Measurements from ENCODE around the gene WDR36. TPM values are rescaled to one million over a fixed set of nuclear protein-coding genes. Genes with fewer than 3 reads are reported as not detected.
A peak's percentile ranks its signal among the peaks of the same experiment; 100 is the strongest.

WDR36 gene
- total RNA-seq (2014; rRNA removed; shearing (Covaris generic)) = 56.8 and 61.1 TPM in 2 replicates
- 14.3 and 18.5 TPM in 2 replicates for polyA plus RNA-seq (2016; fragmentation: Nextera tagmentation; extraction: Ambion mirVana)
- long read RNA-seq, full-length matches to known transcripts = 6 of 24 reads
- long read RNA-seq, partial matches to known transcripts = 14 of 24 reads
- long read RNA-seq, other reads (novel, unspliced or antisense) = 4 of 24 reads

DNA sequence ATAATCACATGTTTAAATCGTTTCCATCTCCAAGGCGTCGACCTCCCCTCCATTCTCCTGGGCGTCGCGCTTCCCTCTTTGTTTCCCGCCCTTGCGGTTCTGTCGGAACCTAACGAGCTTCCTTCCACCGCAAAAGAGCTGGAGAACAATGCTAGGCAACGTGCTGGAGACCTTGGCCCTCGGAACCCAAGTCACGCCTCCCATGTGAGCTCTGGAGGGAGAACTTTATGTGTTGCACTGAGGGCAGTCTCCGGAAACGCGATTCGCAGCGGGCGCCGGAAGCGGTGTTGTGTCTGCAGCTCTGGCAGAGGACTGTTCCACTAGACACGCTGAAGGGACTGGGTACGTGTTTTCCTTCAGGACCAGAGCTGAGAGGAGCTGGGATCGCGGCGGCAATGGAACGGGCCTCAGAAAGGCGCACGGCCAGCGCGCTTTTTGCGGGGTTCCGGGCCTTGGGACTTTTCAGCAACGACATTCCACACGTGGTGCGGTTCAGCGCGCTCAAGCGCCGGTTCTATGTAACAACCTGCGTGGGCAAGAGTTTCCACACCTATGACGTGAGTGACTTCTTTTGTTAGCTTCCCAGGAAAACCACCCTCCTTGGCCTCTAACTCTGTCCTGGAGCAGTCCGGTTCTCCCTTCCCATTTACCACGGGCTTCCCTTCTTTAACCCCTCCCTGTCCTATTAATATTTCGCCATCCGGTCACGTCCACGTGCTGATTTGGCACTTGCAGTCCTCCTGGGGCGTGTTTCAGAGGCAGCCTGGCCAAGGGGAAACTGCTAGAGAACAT is at the start of gene WDR36:
WDR36 (plus strand) TSS at position 287 of the 792 bp plus-strand sequence; CDS start at position 396, 109 bp downstream.
- H3K27ac Mint-ChIP-seq = peak within 1 kb of the TSS; percentile 89

More for the DNA sequence above, at the start of gene WDR36:
- H3K36me3 Mint-ChIP-seq (ENCODE audit: low read depth) = peaks cover 37% of the 10 kb centered on the region; the same call in 2 of the 3 replicates
- H3K27ac ChIP-seq (ENCODE audit: low read depth) = no peak within 1 kb of the TSS; the same call in 1 of the 2 replicates
- H3K4me3 ChIP-seq = peak within 1 kb of the TSS; percentile 99
- H3K36me3 ChIP-seq (ENCODE audit: insufficient read depth) = peaks cover 14% of the 10 kb centered on the region
- H3K9me2 ChIP-seq (ENCODE audit: insufficient read depth) = peaks cover 9% of the 10 kb centered on the region
- H3K4me1 Mint-ChIP-seq = peaks cover 13% of the 10 kb centered on the region
- peaks cover 9% of the 10 kb centered on the region for H3K27me3 ChIP-seq (ENCODE audit: insufficient read depth)
- peak within 1 kb of the TSS; percentile 70 for H2AFZ ChIP-seq
- H3K27me3 Mint-ChIP-seq (ENCODE audit: insufficient read depth, low read depth, poor library complexity) = peaks cover 16% of the 10 kb centered on the region
- peaks cover 10% of the 10 kb centered on the region for H3K4me1 ChIP-seq (ENCODE audit: insufficient read depth)
- H3K4me2 ChIP-seq = peak within 1 kb of the TSS; percentile 95
- TF ChIP-seq ZNF331 (CRISPR knock-in tag; IDR thresholded peaks at IDR 0.05; ENCODE audit: low read depth) (no peak), CREB1 (CRISPR knock-in tag; IDR thresholded peaks at IDR 0.05; ENCODE audit: low read depth) (peak; percentile 86), NANOG (IDR thresholded peaks at IDR 0.05; ENCODE audit: borderline replicate concordance) (no peak), EZH2 (IDR thresholded peaks at IDR 0.05; ENCODE audit: low read depth, unreplicated experiment) (no peak), STAT1 (IDR thresholded peaks at IDR 0.05; ENCODE audit: unreplicated experiment) (no peak), POLR2AphosphoS5 (IDR thresholded peaks at IDR 0.05; ENCODE audit: low read depth) (peak; percentile 88), EZH2phosphoT487 (IDR thresholded peaks at IDR 0.05; ENCODE audit: unreplicated experiment) (no peak), JUNB (IDR thresholded peaks at IDR 0.05; ENCODE audit: unreplicated experiment) (no peak), ZNF114 (CRISPR knock-in tag; IDR thresholded peaks at IDR 0.05) (peak; percentile 96)
- TF ChIP-seq, protein P1, sequence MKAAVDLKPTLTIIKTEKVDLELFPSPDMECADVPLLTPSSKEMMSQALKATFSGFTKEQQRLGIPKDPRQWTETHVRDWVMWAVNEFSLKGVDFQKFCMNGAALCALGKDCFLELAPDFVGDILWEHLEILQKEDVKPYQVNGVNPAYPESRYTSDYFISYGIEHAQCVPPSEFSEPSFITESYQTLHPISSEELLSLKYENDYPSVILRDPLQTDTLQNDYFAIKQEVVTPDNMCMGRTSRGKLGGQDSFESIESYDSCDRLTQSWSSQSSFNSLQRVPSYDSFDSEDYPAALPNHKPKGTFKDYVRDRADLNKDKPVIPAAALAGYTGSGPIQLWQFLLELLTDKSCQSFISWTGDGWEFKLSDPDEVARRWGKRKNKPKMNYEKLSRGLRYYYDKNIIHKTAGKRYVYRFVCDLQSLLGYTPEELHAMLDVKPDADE (IDR thresholded peaks at IDR 0.05) = peak; percentile 67
- TF ChIP-seq, protein P2, sequence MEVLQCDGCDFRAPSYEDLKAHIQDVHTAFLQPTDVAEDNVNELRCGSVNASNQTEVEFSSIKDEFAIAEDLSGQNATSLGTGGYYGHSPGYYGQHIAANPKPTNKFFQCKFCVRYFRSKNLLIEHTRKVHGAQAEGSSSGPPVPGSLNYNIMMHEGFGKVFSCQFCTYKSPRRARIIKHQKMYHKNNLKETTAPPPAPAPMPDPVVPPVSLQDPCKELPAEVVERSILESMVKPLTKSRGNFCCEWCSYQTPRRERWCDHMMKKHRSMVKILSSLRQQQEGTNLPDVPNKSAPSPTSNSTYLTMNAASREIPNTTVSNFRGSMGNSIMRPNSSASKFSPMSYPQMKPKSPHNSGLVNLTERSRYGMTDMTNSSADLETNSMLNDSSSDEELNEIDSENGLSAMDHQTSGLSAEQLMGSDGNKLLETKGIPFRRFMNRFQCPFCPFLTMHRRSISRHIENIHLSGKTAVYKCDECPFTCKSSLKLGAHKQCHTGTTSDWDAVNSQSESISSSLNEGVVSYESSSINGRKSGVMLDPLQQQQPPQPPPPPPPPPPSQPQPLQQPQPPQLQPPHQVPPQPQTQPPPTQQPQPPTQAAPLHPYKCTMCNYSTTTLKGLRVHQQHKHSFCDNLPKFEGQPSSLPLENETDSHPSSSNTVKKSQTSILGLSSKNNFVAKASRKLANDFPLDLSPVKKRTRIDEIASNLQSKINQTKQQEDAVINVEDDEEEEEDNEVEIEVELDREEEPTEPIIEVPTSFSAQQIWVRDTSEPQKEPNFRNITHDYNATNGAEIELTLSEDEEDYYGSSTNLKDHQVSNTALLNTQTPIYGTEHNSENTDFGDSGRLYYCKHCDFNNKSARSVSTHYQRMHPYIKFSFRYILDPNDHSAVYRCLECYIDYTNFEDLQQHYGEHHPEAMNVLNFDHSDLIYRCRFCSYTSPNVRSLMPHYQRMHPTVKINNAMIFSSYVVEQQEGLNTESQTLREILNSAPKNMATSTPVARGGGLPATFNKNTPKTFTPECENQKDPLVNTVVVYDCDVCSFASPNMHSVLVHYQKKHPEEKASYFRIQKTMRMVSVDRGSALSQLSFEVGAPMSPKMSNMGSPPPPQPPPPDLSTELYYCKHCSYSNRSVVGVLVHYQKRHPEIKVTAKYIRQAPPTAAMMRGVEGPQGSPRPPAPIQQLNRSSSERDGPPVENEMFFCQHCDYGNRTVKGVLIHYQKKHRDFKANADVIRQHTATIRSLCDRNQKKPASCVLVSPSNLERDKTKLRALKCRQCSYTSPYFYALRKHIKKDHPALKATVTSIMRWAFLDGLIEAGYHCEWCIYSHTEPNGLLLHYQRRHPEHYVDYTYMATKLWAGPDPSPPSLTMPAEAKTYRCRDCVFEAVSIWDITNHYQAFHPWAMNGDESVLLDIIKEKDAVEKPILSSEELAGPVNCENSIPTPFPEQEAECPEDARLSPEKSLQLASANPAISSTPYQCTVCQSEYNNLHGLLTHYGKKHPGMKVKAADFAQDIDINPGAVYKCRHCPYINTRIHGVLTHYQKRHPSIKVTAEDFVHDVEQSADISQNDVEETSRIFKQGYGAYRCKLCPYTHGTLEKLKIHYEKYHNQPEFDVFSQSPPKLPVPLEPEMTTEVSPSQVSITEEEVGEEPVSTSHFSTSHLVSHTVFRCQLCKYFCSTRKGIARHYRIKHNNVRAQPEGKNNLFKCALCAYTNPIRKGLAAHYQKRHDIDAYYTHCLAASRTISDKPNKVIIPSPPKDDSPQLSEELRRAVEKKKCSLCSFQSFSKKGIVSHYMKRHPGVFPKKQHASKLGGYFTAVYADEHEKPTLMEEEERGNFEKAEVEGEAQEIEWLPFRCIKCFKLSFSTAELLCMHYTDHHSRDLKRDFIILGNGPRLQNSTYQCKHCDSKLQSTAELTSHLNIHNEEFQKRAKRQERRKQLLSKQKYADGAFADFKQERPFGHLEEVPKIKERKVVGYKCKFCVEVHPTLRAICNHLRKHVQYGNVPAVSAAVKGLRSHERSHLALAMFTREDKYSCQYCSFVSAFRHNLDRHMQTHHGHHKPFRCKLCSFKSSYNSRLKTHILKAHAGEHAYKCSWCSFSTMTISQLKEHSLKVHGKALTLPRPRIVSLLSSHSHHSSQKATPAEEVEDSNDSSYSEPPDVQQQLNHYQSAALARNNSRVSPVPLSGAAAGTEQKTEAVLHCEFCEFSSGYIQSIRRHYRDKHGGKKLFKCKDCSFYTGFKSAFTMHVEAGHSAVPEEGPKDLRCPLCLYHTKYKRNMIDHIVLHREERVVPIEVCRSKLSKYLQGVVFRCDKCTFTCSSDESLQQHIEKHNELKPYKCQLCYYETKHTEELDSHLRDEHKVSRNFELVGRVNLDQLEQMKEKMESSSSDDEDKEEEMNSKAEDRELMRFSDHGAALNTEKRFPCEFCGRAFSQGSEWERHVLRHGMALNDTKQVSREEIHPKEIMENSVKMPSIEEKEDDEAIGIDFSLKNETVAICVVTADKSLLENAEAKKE (CRISPR knock-in tag; IDR thresholded peaks at IDR 0.05) = peak; percentile 63; the same call in 1 of the 2 replicates
- TF ChIP-seq, protein P3, sequence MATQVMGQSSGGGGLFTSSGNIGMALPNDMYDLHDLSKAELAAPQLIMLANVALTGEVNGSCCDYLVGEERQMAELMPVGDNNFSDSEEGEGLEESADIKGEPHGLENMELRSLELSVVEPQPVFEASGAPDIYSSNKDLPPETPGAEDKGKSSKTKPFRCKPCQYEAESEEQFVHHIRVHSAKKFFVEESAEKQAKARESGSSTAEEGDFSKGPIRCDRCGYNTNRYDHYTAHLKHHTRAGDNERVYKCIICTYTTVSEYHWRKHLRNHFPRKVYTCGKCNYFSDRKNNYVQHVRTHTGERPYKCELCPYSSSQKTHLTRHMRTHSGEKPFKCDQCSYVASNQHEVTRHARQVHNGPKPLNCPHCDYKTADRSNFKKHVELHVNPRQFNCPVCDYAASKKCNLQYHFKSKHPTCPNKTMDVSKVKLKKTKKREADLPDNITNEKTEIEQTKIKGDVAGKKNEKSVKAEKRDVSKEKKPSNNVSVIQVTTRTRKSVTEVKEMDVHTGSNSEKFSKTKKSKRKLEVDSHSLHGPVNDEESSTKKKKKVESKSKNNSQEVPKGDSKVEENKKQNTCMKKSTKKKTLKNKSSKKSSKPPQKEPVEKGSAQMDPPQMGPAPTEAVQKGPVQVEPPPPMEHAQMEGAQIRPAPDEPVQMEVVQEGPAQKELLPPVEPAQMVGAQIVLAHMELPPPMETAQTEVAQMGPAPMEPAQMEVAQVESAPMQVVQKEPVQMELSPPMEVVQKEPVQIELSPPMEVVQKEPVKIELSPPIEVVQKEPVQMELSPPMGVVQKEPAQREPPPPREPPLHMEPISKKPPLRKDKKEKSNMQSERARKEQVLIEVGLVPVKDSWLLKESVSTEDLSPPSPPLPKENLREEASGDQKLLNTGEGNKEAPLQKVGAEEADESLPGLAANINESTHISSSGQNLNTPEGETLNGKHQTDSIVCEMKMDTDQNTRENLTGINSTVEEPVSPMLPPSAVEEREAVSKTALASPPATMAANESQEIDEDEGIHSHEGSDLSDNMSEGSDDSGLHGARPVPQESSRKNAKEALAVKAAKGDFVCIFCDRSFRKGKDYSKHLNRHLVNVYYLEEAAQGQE (IDR thresholded peaks at IDR 0.05; ENCODE audit: unreplicated experiment) = no peak
- TF ChIP-seq, protein P4, sequence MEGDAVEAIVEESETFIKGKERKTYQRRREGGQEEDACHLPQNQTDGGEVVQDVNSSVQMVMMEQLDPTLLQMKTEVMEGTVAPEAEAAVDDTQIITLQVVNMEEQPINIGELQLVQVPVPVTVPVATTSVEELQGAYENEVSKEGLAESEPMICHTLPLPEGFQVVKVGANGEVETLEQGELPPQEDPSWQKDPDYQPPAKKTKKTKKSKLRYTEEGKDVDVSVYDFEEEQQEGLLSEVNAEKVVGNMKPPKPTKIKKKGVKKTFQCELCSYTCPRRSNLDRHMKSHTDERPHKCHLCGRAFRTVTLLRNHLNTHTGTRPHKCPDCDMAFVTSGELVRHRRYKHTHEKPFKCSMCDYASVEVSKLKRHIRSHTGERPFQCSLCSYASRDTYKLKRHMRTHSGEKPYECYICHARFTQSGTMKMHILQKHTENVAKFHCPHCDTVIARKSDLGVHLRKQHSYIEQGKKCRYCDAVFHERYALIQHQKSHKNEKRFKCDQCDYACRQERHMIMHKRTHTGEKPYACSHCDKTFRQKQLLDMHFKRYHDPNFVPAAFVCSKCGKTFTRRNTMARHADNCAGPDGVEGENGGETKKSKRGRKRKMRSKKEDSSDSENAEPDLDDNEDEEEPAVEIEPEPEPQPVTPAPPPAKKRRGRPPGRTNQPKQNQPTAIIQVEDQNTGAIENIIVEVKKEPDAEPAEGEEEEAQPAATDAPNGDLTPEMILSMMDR (conservative IDR thresholded peaks at IDR 0.05; ENCODE audit: low read depth in 2 of 2) = no peak
- H3K4me3 Mint-ChIP-seq = peak within 1 kb of the TSS; percentile 100
- H3K9me3 Mint-ChIP-seq = peaks cover 19% of the 10 kb centered on the region
- H4K20me1 ChIP-seq (replicated peaks; ENCODE audit: insufficient read depth) = peaks cover 17% of the 10 kb centered on the region; the same call in 1 of the 2 replicates
- H3F3A ChIP-seq (replicated peaks; ENCODE audit: low read depth) = no peaks in the 10 kb centered on the region
- ATAC-seq (peak; percentile 99), DNase-seq (ENCODE audit: low spot score) (peak; percentile 95)
- peaks cover 43% of the 10 kb centered on the region for H3K79me2 ChIP-seq (replicated peaks; ENCODE audit: insufficient read depth)

Measured in GM23338 (cell line).